Activated CD4-positive, CD25-positive, alpha-beta regulatory T cell (primary cell): ENCODE data around the gene ITGAV.

Experiments used
- DNase-seq, 4 experiments: peaks; one replicate each; lab custom pipeline; 2025; lab: John Stamatoyannopoulos, UW

Gene ITGAV

DNA sequence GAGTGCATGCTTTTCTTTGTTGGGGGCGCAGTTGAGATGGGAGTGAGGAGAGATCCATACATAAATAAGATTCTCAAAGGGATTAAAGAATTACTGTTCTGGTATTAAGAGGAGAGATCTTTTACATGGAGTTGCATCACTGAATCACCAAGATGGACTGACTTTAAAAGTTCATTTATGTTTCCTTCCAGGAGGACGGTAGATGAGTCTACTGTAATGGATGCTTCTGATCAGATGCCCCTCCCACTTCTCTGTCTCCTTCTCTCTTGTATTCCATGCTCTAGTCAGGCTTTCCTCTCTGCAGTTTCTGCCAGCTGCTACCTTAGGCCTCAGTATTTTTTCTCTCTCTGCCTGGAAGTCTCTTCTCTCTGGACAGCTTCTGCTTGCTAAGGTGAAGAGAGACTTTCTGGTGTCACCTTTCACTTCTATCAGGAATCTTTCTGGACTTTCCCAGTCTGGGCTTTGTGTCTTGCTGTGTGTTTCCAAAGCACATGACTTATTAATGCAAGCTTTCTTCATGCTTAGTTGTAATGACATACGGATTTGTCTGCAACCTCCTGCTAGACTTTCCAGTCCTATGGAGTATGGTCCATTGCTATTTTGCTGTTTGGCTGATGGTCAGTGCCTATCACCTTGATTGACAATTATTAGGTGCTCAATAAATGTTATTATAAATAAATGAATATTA is 127.6 kb downstream of the ITGAV start:
- DNase-seq = no peak

DNA sequence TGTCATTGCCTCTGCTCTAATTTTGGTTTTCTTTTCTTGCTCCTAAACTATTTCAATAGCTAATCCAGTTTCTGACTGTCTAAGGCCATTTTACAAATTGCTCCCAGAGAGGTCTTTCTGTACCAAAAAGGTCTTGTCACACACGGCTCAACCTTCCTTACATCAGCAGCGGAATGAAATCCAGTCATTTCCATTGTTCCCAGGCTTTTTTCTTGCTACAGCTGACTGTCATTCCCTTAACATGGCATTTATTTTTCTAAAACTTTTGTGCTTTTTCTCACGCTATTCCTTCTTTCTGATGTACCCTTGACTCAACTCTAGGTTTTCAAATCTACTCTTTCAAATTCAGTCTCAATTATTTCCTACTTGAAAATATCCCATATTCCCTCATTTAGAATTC is 128.3 kb downstream of the ITGAV start:
- DNase-seq = no peak

DNA sequence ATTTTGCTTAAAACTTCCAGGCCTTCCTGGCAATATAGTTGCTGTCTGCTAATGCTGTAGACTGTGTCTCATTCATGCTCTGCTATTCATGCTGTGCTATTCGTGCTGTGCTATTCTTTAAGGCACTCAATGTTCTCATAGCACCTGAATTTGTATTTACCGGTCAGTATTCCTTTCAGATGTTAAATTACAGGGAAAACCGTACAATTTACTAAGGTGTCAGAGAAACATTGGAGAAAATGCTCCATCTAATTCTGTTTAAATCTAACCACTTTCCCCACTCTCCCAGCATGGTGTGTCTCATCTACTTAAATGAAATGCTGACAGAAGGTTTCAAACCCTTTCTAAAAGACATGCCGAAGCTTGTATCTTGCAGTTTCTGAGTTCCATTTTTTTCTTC is 129.0 kb downstream of the ITGAV start:
- no peak for DNase-seq

DNA sequence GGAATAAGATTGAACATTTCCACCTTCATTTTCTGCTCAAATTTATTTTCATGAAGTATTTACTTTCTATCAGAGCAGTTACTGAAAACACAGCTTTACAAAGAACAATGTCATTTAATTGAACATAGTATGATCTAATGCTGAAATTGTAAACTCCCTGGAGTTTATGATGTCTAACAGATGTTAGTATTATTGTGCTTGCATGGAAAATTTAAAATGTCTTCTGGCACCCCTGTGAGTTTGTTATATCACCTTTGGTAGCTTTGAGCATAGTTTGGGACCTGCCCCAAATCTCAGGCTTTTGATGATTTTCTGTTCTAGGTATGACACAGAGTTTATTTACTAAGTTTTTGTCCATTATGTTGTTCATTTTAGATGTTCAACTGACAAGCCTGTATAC is 132.1 kb downstream of the ITGAV start:
- no peak for DNase-seq

GRCh38 chr2:186724736-186725135 is 134.9 kb downstream of the ITGAV start:
- DNase-seq = no peak

DNA sequence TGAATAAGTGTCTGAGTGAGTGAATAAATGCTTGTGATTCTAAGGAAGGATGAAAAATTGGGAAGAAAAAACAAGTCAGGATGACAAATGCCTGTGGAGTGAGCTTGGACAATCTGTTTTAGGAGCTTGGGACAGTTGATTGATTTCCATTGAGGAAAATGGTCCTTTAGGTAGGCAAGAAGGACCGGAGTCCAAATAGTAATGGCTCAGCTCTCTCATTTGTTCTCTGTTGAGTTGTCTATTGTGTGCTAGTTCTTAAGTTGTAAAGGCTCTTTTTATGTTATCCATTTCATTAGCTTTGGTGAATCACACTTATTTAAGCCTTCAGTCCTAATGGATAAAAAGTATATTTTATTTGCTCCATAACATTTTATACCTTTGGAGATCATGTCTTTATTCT is 135.9 kb downstream of the ITGAV start:
- no peak for DNase-seq

DNA sequence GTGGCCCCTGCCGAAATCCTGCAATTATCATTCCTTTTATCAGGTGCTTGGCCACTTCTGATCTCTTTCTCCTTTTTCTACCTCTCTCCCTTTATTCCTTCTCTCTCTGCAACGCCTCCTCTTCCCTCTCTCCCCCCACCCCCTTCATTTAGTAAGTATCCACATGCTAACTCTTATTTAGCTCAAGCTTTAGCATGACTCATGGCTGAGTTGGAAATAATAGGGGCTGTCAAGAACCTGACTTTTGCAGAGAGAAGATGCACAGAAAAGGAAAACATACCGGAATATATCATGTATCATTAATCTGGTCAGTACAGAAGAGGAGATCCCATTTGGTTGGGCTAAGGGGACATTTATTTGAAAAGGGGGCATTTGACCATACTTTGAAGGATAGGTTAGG is 137.1 kb downstream of the ITGAV start:
- no peak for DNase-seq

DNA sequence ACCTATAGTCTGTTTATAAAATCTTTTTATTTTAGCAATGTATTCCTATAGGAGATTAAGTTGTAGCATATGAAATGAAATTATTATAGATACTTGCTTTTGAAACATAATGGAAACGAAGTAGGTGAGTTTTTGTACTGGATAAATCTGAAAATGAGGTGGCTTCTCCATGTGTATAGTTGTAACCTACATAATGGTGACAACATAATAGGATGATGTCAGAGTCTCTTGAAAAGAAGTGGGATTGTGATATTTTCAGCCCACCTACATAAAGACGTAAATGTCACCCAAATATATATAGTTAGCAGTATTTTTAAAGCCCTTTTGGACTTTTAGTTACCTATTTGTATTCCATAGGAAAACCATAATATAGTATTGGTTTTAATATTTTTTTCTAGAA is 138.8 kb downstream of the ITGAV start:
- no peak for DNase-seq
